ENCODE measurements around the gene SYT3.
"Not testable (repeated sequence)": the region's sequence is repeated elsewhere in the genome, so short reads cannot be mapped to it uniquely, and the experiment has no call there.

SYT3 gene

GRCh38 chr19:50633973-50634372, 5.7 kb downstream of the SYT3 start:
- no peak for DNase-seq

DNA sequence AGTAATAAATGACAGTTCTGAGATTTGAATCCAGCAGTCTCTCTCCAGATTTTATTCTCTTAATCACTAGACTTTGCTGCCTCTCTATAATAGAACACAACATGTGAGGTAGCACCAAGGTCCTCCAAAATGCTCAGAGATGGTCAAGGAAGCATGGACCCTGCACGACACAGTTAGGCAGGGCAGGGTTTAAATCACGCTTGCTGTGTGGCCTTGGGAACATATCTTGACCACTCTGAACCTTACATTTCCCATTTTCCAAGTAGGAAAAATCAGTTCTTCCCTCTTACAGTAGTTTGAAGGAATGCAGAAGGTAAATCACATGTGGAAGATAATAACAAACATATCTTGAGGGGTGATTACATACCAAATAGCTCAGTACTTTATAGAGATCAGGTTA, 6.3 kb downstream of the SYT3 start:
- DNase-seq = no peak

DNA sequence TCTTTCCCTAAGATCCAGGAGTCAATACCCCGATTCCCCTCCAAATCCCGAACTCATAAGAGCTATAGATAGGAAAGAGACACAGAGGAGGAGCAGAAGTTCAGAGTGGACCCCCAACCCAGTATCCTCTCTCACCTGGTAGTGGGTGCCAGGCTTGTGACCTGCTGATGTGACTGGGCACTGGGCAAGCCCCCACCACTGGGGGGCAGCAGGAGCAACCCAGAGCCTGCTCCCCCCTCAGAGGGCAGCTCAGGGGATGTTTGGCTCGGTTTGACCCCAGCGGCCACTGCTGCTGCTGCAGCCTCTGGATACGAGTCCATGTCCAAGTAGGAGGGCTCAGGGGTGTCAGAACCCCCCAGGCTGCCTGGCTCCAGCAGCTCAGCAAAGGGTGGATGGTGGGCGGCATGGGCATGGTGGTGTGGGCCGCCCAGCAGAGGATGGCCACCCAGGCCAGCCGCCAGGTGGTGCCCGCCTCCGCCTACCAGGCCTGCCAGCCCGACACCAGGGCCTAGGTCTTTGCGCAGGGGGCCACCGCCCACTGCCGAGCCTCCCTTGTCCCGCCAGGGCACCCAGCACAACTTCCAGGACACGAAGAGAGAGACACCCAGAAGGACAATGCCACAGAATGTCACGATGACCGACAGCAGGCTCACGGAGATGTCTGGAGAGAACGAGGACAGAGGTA, 7.4 kb downstream of the SYT3 start:
- no peak for DNase-seq

DNA sequence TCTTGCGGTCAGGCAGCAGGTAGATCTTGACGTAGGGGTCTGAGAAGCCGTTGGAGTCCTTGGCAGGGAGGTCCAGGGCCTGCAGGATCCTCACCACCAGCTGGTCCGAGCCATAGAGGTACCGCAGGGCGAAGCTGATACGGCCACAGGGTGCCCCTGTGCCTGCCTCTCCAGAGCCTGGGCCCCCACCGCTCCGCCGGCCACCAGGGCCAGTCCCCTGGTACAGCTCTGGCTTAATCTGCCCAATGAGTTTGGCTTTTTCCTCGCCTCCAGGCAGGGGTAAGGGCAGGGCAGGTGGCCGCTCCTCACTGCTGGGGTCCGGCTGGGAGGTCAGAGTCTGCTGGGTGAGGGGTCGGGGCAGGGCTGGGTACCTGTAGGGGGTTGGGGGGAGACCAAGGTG, 9.9 kb downstream of the SYT3 start:
- DNase-seq = no peak

- DNase-seq = no peak
Measured at GRCh38 chr19:50629194-50629593, 10.5 kb downstream of the SYT3 start.

GRCh38 chr19:50628551-50628950, 11.1 kb downstream of the SYT3 start:
- no peak for DNase-seq

DNA sequence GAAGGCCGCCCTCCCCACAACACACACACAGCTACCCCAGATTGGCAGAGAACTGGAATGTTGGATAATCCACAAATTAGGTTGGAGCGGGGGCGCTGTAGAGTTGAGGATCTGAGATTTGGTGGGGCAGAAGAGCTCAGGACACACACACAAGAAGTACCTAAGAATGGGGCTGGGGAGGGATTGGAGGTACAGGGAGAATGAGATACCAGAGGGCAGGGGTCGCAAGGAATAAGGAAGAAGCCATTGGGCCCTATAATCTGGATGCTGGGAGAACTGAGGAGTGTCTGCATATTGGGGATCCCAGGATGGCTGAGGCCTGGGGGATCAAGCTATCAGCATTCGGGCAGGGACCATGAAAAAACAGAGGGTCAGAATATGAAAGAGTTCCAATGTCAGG, 11.5 kb downstream of the SYT3 start:
- DNase-seq = no peak

DNA sequence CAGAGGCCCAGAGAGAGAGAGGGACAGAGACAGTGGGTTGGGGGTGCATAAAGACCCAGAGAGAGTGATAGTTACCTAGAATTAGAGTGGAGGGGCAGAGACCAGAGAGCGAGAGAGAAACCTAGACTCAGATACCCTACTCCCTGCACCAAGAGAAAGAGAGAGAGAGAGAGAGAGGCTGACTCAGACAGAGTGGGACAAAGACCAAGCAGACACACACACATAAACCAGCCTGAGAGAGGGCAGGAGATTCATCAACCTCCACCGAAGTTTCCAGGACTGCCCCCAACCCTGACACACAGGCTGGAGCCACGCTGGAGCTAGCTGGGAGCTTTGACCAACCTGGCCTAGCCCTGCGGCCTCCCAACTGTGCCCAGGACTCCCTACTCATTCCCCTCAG, 12.9 kb downstream of the SYT3 start:
- no peak for DNase-seq

GRCh38 chr19:50626011-50626410, 13.7 kb downstream of the SYT3 start:
- no peak for DNase-seq

DNA sequence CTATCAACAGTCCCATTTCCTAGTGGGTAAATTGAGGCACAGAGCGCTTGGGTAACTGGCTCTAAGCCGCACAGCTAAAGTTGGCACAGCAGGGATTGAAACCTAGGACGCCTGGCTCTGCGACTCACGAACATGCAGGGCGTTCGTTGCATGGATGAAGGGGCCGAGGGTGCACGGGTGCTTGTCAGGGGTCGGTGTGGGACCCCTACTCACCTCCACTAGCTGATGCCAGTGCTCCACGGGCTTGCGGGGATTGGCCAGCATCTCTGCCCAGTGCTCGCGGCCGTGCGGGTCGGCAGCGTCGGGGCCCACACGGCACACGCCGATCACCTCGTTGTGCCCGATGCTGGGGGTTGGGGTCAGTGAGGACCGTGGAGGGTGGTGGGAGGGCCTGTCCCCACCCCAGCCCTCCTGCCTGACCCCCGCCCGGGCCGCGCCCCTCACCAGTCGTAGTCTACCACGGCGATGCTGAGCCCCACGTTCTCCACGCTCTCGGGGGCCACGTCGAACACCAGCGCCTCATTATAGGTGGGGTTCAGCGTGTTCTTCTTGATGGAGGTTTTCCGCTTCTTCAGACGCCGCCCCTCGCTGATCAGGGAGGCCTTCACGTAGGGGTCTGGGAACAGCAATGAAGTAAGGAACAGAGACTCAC, 14.6 kb downstream of the SYT3 start:
- no peak for DNase-seq

DNA sequence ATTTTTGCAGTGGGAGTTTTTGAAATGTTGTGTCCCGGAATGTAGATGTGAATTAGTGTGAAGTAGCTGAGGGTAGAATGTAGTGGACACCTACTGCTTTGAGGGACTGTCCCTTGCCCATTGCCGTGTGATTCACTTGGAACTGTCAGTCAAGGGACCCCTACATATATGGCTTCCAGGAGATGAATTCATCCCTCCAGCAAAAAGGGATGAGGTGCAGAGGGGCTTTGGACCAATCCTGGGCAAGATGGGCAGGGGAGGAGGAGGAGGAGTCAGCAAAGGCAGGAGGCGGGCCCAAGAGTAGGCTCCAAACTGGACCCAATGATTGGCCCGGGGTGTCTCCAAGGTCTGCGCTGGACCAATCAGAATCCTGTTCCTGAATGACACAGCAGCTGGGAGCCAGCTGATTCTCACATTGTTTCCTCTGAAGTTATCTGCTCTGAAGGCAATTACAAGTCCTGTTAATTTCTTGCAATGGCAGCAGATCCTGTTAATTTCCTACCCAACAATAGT, 19.2 kb downstream of the SYT3 start:
- not testable (repeated sequence) for DNase-seq

DNA sequence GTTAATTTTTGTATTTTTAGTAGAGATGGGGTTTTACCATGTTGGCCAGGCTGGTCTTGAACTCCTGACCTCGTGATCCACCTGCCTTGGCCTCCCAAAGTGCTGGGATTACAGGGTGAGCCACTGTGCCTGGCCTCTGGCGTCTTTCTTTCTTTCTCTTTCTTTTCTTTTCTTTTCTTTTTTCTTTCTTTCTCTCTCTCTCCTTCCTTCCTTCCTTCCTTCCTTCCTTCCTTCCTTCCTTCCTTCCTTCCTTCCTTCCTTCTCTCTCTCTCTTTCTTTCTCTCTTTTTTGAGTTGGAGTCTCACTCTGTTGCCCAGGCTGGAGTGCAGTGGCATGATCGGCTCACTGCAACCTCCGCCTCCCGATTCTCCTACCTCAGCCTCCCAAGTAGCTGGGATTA, 20.5 kb downstream of the SYT3 start:
- DNase-seq = not testable (repeated sequence)

DNA sequence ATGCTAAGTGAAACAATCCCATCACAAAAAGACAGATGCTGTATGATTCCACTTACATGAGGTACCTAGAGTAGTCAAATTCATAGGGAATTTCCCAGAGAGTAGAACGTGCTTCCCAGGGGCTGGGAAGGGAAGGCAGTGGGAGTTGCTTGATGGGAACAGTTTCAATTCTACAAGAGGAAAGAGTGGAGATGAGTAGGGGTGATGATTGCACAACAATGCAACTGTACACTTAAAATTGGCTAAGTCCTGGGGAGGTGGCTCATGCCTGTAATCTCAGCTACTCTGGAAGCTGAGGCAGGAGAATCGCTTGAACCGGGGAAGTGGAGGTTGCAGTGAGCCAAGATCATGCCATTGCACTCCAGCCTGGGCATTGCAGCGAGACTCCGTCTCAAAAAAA, 21.3 kb downstream of the SYT3 start:
- not testable (repeated sequence) for DNase-seq

DNA sequence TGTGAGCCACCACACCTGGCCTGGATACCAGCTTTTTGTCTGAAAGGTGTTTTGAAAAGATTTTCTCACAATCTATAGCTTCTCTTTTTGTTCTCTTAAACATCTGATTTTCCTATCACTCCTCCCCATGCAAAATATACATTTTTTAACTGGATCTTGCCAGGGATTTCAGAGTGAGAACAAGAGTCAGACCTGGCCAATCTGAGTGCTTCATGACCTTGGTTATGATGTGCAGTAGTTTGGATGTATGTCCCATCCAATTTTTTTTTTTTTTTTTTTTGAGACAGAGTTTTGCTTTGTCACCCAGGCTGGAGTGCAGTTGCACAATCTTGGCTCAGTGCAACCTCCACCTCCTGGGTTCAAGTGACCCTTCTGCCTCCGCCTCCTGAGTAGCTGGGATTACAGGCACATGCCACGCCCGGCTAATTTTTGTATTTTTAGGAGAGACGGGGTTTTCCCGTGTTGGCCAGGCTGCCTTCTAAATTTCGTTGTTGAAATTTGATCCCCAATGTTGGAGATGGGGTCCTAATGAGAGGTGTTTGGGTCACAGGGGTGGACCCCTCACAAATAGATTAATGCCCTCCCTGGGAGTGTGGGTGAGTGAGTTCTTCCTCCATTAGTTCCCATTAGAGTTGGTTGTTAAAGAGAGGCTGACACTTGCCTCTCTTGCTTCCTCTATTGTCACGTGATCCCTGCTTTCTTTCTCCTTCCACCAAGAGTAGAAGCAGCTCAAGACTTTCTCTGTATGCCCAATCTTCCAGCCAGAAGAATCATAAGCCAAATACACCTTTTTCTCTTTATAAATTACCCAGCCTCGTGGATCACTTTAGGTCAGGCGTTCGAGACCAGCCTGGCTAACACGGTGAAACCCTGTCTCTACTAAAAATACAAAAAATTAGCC, 26.9 kb downstream of the SYT3 start:
- DNase-seq = not testable (repeated sequence)

- DNase-seq = peak; percentile 75
Measured at GRCh38 chr19:50607874-50608785, 31.6 kb downstream of the SYT3 start.

GRCh38 chr19:50607388-50607787, 32.3 kb downstream of the SYT3 start:
- DNase-seq = no peak

DNA sequence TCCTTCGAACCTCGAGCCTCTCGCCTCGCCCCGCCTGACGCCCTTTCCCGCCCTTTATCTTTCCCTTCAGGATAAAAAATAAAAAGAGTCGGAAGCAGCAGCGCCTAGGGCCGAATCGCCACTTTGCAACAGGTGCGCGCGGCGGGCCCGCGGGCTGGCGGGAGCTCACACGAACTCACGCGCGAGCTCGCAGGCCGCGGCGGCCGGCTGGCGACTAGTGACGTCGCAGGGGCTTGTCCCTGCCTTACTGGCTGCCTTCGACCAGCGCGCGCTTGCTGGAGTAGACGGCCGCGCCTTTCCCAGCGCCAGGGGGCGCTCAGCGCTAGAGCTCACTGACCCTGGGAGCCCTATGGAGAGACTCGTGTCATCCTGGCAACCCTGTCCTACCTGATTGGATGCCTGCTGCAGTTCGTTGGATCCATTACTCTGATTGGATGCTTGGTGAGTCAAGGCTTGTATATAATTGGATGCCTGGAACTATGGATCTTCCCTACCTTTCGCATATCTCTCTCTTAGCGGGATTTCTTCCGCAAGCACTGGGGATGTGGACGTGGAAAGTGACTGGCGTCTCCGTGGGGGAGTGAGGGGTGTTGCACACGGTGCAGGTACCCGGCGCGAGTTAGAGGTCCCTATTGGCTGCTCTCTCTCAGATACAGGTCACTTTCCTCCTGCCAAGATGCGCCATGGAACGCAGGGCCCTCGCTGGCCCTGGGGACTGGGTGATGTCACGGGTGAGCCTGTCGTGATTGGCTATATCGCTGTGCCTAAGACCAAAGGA, 33.4 kb downstream of the SYT3 start:
- DNase-seq = not testable (repeated sequence)

DNA sequence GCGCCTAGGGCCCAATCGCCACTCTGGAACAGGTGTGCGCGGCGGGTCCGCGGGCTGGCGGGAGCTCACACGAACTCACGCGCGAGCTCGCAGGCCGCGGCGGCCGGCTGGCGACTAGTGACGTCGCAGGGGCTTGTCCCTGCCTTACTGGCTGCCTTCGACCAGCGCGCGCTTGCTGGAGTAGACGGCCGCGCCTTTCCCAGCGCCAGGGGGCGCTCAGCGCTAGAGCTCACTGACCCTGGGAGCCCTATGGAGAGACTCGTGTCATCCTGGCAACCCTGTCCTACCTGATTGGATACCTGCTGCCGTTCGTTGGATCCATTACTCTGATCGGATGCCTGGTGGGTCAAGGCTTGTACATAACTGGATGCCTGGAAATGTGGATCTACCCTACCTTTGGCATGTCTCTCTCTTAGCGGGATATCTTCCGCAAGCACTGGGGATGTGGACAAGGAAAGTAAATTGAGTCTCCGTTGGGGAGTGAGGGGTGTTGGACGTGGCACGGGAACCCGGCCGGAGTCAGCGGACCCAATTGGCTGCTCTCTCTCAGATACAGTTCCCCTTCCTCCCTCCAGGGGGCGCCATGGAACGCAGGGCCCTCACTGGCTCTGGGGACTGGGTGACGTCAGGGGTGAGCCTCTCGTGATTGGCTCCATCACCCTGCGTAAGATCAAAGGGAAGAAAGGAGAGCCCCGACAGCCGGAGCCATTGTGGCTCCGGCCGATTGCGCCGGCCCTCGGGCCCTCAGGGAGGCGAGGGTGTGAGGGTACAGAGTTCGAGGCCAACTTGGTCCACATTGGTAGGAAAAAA, 35.2 kb downstream of the SYT3 start:
- not testable (repeated sequence) for DNase-seq

DNA sequence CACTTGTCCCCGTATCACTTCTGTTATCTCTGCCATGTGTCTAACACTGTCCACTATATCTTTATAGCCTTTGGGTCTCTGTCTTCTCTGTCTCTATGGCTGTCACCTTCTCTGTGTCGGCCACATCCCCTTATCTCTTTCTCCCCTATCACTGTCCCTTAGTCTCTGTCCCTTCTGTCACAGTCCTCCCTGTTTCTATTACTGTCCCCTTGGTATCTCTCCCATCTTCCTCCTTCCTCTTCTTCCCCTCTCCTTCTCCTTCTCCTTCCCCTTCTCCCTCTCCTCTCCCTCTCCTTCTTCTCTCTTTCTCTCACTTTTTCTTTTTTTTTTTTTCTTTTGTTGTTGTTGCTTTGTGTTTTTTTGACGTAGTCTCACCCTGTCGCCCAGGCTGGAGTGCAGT, 36.7 kb downstream of the SYT3 start:
- no peak for DNase-seq

DNA sequence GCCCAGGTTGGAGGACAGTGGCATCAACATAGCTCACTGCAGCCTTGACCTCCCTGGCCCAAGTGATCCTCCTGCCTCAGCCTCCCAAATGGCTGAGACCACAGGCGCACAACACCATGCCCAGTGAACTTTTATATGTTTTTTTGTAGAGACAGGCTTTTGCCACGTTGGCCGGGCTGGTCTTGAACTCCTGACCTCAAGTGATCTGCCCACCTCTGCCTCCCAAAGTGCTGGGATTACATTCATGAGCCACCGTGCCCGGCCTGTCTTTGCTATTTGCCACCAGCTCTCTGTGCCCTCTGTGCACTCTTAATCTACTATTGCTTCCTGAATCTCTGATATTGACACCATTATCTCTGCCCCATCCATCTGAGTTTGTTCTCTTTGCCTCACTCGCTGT, 37.2 kb downstream of the SYT3 start:
- DNase-seq = no peak

- DNase-seq = no peak
Measured at GRCh38 chr19:50602089-50602422, 37.6 kb downstream of the SYT3 start.

Data from CD4-positive, alpha-beta T cell treated with Interleukin-21 for 1 hour (primary cell).